Endothelial cell of hepatic sinusoid (primary cell): ENCODE data around the gene RRN3.
"Not testable (repeated sequence)": the region's sequence is repeated elsewhere in the genome, so short reads cannot be mapped to it uniquely, and the experiment has no call there.

ENCODE experiments used
- in situ Hi-C: cut with HindIII; loops from 2 replicates; pipeline ENCODE4 v1.10.0; 2017; ENCODE audit warnings: low sequenced_read_pairs

RRN3 gene

GRCh38 chr16:15052747-15053476 is 41.2 kb downstream of the RRN3 start:
- in situ Hi-C loops, result no loop called here

GRCh38 chr16:15051387-15051951 is 42.6 kb downstream of the RRN3 start:
- in situ Hi-C loops, result no loop called here

DNA sequence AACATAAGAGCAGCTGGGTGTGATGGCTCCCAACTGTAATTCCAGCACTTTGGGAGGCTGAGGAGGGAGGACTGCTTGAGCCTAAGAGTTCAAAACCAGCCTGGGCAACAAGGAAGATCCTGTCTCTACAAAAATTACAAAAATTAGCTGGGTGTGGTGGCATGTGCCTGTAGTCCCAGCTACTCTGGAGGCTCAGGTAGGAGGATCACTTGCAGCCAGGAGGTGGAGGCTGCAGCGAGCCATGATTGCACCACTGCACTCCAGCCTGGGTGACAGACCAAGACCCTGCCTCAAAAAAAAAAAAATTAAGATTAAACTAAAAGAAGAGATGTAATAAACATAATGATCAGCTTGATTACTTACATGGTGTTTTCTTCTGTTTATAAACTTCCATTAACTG is 43.6 kb downstream of the RRN3 start:
- in situ Hi-C loops, result not testable (repeated sequence)

- in situ Hi-C loops, result no loop called here
These were observed 44.4 kb downstream of the RRN3 start for GRCh38 chr16:15049581-15050180.

- in situ Hi-C loops, result no loop called here
These were observed 47.2 kb downstream of the RRN3 start for GRCh38 chr16:15046692-15047376.

DNA sequence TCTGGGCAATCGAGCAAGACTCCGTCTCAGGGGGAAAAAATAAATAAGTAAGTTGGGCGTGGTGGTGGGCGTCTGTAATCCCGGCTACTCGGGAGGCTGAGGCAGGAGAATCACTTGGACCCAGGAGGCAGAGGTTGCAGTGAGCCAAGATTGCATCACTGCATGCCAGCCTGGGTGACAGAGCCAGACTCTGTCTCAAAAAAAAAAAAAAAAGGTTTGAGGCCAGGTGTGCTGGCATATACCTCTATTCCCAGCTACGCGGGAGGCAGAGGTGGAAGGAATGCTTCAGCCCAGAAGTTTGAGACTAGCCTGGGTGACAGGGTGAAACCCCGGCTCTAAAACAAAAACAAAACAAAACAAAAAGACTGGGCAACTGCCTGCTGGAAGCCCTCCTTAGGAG is 48.8 kb downstream of the RRN3 start:
- in situ Hi-C loops, result not testable (repeated sequence)

GRCh38 chr16:15044286-15044685 is 49.8 kb downstream of the RRN3 start:
- in situ Hi-C loops, result no loop called here

DNA sequence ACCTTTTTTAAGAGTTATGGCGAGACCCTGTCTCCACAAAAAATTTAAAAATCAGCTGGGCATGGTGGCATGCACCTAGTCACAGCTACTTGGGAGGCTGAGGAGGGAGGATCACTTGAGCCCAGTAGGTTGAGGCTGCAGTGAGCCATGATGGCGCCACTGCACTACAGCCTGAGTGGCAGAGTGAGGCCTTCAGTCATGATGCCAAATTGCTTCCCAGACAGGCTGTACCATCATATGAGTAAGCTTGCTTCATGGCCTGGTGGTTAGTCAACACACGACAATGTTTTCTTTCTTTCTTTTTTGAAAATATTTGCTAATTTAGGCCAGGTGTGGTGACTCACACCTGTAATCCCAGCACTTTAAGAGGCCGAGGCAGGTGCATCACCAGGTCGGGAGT is 50.7 kb downstream of the RRN3 start:
- in situ Hi-C loops, result no loop called here

GRCh38 chr16:15041271-15042004 is 52.6 kb downstream of the RRN3 start:
- in situ Hi-C loops, result no loop called here

GRCh38 chr16:15038689-15039088 is 55.4 kb downstream of the RRN3 start:
- in situ Hi-C loops, result no loop called here

DNA sequence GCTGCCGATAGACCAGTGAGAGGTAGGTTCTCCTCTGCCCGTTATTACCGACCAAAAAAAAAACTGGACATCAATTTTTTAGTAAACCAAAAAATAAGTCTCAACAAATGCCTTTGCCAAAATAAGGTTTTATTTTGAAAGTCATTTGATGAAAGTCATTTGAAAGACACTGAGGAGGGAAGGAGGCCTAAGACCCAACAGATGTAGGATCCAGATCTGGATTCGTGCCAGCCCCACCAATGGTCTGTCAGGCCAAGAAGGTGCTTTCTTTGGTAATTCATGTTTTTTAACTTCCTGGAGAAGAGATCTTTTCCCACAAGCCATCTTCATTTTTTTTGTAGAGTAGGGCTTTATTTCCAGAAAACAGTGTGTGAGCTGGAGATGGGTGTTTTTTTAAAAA is 56.3 kb downstream of the RRN3 start:
- in situ Hi-C loops, result no loop called here

DNA sequence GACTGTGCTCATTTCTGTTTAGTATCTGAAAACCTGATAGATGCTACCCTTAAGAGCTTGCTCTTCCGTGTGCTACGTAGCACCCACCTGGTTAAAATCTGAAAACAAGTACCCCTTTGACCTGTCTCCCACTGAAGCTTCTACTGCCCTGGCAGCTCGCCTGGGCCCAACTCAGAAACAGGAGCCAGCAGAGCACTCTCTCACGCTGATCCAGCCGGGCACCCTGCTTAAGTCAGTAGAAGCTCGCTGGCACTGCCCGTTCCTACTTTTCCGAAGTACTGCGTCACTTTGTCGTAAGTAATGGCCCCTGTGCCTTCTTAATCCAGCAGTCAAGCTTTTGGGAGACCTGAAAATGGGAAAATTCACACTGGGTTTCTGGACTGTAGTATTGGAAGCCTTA is 57.1 kb downstream of the RRN3 start:
- in situ Hi-C loops, result no loop called here

DNA sequence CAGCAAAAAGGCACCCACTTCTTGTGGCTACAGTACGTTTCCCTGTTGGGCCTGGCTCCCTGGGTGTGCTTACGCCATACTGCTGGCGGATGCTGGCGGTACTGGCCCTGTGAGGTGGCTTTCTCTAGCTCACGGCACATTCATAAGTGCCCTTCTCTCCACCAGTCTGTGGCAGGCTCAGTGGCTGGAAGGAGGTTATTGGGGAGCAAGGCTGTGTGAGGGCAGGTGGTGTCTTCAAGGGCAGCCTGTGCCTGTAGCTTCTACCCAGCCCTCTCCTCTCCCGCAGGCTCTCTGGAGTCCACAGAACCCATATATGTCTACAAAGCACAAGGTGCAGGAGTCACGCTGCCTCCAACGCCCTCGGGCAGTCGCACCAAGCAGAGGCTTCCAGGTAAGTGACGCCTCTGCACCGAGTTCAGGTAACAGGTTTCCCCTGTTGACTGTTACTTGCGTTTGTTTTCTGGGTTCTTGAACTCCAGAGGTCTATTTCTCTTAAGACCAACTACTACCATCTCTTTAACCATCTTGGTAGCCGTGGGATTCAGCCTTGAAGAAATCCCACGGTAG is 58.8 kb downstream of the RRN3 start:
- in situ Hi-C loops, result no loop called here

DNA sequence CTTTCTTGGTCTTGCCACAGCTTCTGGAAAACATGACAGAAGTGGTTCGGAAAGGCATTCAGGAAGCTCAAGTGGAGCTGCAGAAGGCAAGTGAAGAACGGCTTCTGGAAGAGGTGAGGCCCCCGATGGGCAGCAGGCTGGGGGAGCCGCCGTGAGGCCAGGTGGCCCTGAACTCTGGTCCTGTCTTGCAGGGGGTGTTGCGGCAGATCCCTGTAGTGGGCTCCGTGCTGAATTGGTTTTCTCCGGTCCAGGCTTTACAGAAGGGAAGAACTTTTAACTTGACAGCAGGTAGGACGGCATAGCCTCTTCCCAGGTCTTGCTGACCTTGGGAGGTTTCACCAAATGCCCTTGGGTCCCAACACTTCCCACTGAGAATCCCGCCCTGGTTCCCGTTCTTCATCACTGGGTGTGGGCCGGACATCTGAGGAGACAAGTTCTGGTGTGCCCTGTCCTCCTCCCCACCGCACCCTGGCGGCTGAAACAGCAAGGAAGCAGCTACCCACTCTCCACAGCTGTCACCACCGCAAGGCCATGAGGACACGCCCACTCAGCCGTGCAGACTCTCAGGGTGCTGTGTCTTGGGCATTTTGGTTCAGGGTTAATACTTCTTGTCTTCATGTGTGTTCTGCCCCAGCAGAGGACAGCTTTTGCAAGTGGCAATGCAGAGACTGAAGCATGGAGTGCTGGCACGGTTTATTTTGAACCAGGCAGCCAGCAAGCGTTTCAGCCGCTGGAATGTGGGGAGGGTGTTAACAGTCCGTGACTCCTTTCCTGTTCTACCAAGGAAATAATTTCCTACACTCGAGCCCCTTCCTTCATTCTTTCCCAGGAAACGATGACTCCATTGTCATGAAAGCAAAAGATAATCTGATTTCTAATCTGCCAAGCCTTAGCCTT is 59.6 kb downstream of the RRN3 start:
- in situ Hi-C loops, result no loop called here

DNA sequence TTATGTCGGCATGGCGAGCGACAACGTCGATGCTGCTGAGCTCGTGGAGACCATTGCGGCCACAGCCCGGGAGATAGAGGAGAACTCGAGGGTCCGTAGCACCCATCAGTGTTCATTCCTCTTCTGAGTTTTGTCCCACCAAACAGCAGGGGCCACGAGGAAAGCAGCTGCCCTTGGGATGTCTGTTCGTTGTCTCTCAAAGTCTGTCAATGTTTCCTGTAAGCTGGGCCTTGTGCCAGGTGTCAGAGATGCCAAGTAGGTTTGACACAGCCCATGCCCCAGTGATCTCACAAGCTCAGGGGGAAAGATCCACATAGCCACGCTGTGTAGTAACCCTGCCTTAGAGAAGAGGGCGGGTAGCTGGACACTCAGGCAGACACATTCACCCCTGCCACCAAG is 60.8 kb downstream of the RRN3 start:
- in situ Hi-C loops, result no loop called here

- in situ Hi-C loops, result no loop called here
These were observed 61.3 kb downstream of the RRN3 start for GRCh38 chr16:15032547-15033308.

DNA sequence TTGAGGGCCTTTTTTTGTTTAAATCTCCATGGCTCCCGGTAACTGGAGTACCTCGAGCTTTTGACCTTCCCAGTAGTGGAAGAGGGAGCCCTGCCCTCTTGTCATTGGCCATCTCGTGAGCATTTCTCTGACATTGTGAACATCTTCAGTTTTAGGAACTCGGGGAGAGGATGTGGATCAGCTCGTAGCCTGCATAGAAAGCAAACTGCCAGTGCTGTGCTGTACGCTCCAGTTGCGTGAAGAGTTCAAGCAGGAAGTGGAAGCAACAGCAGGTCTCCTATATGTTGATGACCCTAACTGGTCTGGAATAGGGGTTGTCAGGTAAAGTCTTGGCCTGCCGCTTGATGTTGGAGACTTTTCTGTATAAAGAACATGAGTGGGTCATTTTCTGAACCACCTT is 62.5 kb downstream of the RRN3 start:
- in situ Hi-C loops, result no loop called here

- in situ Hi-C loops, result no loop called here
These were observed 62.9 kb downstream of the RRN3 start for GRCh38 chr16:15031179-15031578.

DNA sequence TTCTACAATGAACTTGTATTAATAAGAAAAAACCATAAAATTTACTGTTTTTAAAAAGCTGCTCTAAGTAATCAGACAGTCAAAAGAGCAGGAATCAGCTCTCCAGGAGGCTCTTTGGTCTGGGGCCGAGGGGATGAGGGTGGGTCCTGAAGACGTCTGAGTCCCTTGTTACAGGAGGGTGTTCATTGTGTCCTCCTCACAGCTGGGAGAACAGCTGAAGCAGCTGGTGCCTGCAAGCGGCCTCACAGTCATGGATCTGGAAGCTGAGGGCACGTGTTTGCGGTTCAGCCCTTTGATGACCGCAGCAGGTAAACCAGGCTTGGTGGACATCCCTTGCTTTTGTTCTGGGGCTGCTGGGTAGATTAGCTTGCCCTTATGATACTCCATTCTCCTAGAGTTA is 64.3 kb downstream of the RRN3 start:
- in situ Hi-C loops, result not testable (repeated sequence)
